HepG2 (cell line): ENCODE measurements around the gene SEMA3F. TPM values are rescaled to one million over a fixed set of nuclear protein-coding genes. Genes with fewer than 3 reads are reported as not detected.

Experiments
- FOXK2 ChIP-seq: fragments of 450-650 bp; IDR thresholded peaks from 2 replicates; pipeline ENCODE4 v1.6.1; 2016
- GATAD1 ChIP-seq: IDR thresholded peaks from 2 replicates; pipeline ENCODE4 v1.6.1; 2016; ENCODE audit warnings: missing genetic modification reagents, missing compliant biosample characterization
- HBP1 ChIP-seq: IDR thresholded peaks from 2 replicates; pipeline ENCODE4 v1.6.1; 2016; ENCODE audit warnings: low read depth, control low read depth
- JUND ChIP-seq: sonication (generic); formaldehyde crosslinking; IDR thresholded peaks from 2 replicates; pipeline ENCODE4 v1.8.0; 2022; ENCODE audit warnings: mild to moderate bottlenecking, missing genetic modification reagents
- RBFOX2 ChIP-seq: fragments of 200-400 bp; formaldehyde crosslinking; IDR thresholded peaks from 2 replicates; pipeline ENCODE4 v1.6.1; 2017; ENCODE audit warnings: low read depth, mild to moderate bottlenecking, low read length
- SPEN ChIP-seq: sonication (generic); formaldehyde crosslinking; IDR thresholded peaks from 2 replicates; pipeline ENCODE4 v1.5.1; 2020; ENCODE audit warnings: low read depth, mild to moderate bottlenecking, missing genetic modification reagents
- ZBTB1 ChIP-seq: sonication (generic); formaldehyde crosslinking; IDR thresholded peaks from 2 replicates; pipeline ENCODE4 v1.4.0; 2020; ENCODE audit warnings: missing genetic modification reagents, borderline replicate concordance
- ZBTB40 ChIP-seq, 2 experiments: fragments of 450-650 bp in 1 of 2; sonication (generic) in 1 of 2; formaldehyde crosslinking in 1 of 2; IDR thresholded peaks; 2 replicates each; pipeline versions ENCODE4 v1.6.1 to v1.8.0; 2016 to 2022; ENCODE audit warnings: antibody characterized with exemption in 1 of 2, mild to moderate bottlenecking in 1 of 2, missing genetic modification reagents in 1 of 2
- ZMAT3 ChIP-seq: sonication (generic); formaldehyde crosslinking; conservative IDR thresholded peaks from 2 replicates; pipeline ENCODE4 v1.7.0; 2021; ENCODE audit warnings: missing genetic modification reagents
- ZNF224 ChIP-seq: sonication (generic); formaldehyde crosslinking; IDR thresholded peaks from 2 replicates; pipeline ENCODE4 v1.5.0; 2020; ENCODE audit warnings: mild to moderate bottlenecking, missing genetic modification reagents
- ZNF280B ChIP-seq: sonication (generic); formaldehyde crosslinking; IDR thresholded peaks from 2 replicates; pipeline ENCODE4 v1.5.0; 2020; ENCODE audit warnings: missing genetic modification reagents, mild to moderate bottlenecking, borderline replicate concordance
- ZNF598 ChIP-seq: sonication (generic); formaldehyde crosslinking; IDR thresholded peaks from 2 replicates; pipeline ENCODE4 v1.5.1; 2020; ENCODE audit warnings: mild to moderate bottlenecking, missing genetic modification reagents, borderline replicate concordance
- ZSCAN20 ChIP-seq: sonication (generic); formaldehyde crosslinking; IDR thresholded peaks from 2 replicates; pipeline ENCODE4 v1.4.0; 2020; ENCODE audit warnings: missing genetic modification reagents, mild to moderate bottlenecking, borderline replicate concordance
- polyA plus RNA-seq, 8 experiments: library from polyadenylated mRNA; depleted of rRNA in 3 of 8; stranded (reverse) in 7 of 8; unstranded in 1 of 8; fragments of >200 nt; fragmentation: Illumina TruSeq in 4 of 8; extraction: Trizol in 4 of 8; gene quantifications; 2 replicates each; pipeline versions ENCODE4 v1.2.1 to v1.2.3, GENCODE V29; 2011 to 2016; ENCODE audit warnings: low read depth in 4 of 8, missing spikeins in 1 of 8, mixed read lengths in 1 of 8; ENCODE audit not compliant: insufficient read depth in 1 of 8
- total RNA-seq, 5 experiments: library from RNA; depleted of rRNA; stranded (reverse); fragments of >200 nt; fragmentation: Illumina TruSeq; extraction: Trizol; gene quantifications; 2 replicates each; pipeline ENCODE4 v1.2.3, GENCODE V29; 2016; ENCODE audit warnings: low read depth in 1 of 5

SEMA3F gene
- total and polyA plus RNA-seq, 2 of the 13 experiments (the other 11 are each of a cell fraction or from before 2014, with no cell fraction given), result 7.6 to 17.2 TPM

GRCh38 chr3:50203113-50203808, 48.1 kb downstream of the SEMA3F start (continued):
- no peak for TF ChIP-seq ZNF598 (CRISPR knock-in tag)
- TF ChIP-seq ZBTB40 (IDR thresholded peaks at IDR 0.05), result no peak
- peak; percentile 52; the same call in 1 of the 2 replicates for TF ChIP-seq ZBTB40 (CRISPR knock-in tag; IDR thresholded peaks at IDR 0.05)
- no peak for TF ChIP-seq ZBTB1 (CRISPR knock-in tag)
- no peak for TF ChIP-seq ZSCAN20 (CRISPR knock-in tag)
- no peak for TF ChIP-seq HBP1
- no peak for TF ChIP-seq ZMAT3
- no peak for TF ChIP-seq ZNF224
- peak; percentile 77 for TF ChIP-seq RBFOX2
- no peak for TF ChIP-seq JUND (CRISPR knock-in tag)
- TF ChIP-seq GATAD1 (CRISPR knock-in tag), result 0 out of 2 replicates have a peak, but pooled peaks have one; percentile 23
- no peak for TF ChIP-seq FOXK2
- peak; percentile 78; the same call in 1 of the 2 replicates for TF ChIP-seq SPEN (CRISPR knock-in tag)
- no peak for TF ChIP-seq ZNF280B (CRISPR knock-in tag)
